ENCODE results near the gene SLC1A6.
"Not testable (repeated sequence)": the region's sequence is repeated elsewhere in the genome, so short reads cannot be mapped to it uniquely, and the experiment has no call there.

The SLC1A6 gene

GRCh38 chr19:14961956-14962685, 17.5 kb downstream of the SLC1A6 start:
- H3K4me3 ChIP-seq (ENCODE audit: low read length): no peak overlapping the region
- DNase-seq (ENCODE audit: low read depth, low spot score): no peak

DNA sequence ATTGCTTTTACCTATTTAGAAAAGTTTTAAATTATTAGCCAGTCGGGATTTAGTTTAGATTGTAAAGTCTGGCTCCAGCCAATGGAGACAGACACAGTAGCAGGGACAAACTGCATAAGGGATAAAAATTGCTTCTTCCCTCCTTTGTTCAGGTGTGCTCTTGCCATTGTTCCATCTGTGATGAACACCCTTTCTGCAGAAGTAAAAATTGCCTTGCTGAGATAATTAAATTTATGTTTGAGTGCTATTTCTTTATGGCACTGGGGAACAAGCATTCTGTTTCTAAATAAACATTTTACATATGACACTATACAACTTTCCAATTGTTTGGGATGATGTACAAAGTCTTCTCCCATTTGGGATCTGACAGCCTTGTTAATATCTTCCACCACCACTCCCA, 20.4 kb downstream of the SLC1A6 start:
- DNase-seq (ENCODE audit: low read depth, low spot score): no peak
- H3K4me3 ChIP-seq (ENCODE audit: low read length): no peak overlapping the region

- no peak overlapping the region for H3K4me3 ChIP-seq (ENCODE audit: low read length)
- no peak for DNase-seq (ENCODE audit: low read depth, low spot score)
Observed at GRCh38 chr19:14957464-14957863, 22.2 kb downstream of the SLC1A6 start.

DNA sequence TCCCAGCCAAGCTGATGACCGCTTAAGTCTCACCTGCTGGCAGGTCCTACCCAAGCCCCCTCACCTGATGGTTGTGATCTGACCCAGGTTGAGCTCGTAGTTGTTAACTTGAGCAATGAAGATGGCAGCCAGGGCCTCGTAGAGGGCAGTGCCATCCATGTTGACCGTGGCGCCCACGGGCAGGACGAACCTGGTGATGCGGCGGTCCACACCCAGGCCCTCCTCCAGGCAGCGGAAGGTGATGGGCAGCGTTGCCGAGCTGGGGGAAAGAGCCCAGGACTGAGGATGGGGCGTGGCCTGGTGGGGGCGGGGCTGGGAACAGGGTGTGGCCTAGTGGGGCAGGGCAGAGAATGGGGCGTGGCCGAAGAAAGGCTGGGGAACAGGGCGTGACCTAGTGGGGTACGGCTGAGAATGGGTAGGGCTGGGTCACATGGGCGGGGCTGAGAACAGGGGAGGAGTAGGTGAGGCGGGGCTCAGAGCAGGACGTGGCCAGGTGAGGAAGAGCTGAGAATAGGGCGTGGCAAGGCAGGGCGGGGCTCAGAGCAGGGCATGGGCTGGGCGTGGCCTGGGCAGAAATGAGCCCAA, 25.5 kb downstream of the SLC1A6 start:
- H3K4me3 ChIP-seq (ENCODE audit: low read length): no peak overlapping the region
- DNase-seq (ENCODE audit: low read depth, low spot score): no peak

DNA sequence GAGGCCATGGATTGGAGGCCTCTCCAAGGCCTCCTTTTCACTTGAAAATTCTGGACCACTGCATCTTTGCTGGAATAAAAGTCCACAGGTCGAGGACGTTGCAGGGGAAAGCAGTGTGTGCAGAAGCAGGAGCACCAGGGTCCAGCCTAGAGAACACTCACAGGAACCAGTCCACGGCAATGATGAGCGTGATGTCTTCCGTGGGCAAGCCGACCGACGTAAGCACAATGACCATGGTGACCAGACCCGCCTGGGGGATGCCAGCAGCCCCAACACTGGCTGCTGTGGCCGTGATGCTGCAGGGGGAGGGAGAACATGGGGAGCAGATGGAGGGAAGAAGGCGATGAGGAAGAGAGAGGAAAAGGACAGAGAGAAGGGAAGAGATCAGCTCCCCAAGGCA, 26.9 kb downstream of the SLC1A6 start:
- H3K4me3 ChIP-seq (ENCODE audit: low read length): no peak overlapping the region
- no peak for DNase-seq (ENCODE audit: low read depth, low spot score)

- no peak overlapping the region for H3K4me3 ChIP-seq (ENCODE audit: low read length)
- DNase-seq (ENCODE audit: low read depth, low spot score): no peak
Observed at GRCh38 chr19:14950421-14950820, 29.2 kb downstream of the SLC1A6 start.

DNA sequence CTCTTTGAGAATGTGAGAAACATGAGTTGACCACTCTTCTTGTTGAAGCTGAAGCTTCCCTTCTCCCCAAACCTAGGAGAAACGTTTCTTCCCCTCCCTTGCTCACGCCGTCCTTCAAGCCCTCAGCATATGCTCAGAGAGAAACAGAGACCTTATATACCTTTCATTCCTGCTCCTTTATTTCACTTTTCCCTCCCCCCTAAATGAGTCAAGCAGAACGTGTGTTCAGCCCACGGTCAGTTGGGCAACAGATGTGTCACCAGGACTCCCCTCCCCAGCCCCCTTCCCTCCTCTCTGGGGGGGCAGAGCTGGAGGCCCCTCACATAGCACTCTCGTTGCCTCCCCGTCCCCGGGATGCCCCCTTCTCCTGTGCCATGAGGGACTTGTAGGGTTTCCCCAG, 29.8 kb downstream of the SLC1A6 start:
- DNase-seq (ENCODE audit: low read depth, low spot score): no peak
- no peak overlapping the region for H3K4me3 ChIP-seq (ENCODE audit: low read length)

GRCh38 chr19:14949413-14949812, 30.3 kb downstream of the SLC1A6 start:
- DNase-seq (ENCODE audit: low read depth, low spot score); H3K4me3 ChIP-seq (ENCODE audit: low read length): not testable (repeated sequence)

GRCh38 chr19:14944456-14944855, 35.2 kb downstream of the SLC1A6 start:
- H3K4me3 ChIP-seq (ENCODE audit: low read length): no peak overlapping the region
- no peak for DNase-seq (ENCODE audit: low read depth, low spot score)

DNA sequence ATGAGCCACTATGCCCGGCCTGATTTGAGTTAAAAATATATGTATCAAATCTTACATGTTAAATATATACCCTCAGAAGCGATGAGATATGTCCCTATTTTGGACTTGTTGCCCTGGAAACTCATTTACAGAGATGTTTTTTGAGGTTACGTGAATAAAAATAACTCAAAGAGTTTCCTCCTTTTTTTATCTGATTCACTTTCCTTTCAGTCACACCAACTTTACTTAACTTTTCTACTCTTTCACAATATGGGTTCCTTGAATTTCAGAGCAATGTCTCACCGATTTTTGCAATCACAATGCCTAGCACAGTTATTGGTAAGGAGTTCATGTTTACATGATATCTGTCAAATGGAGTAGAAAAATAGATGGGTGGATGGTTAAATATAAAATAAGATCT, 36.1 kb downstream of the SLC1A6 start:
- no peak overlapping the region for H3K4me3 ChIP-seq (ENCODE audit: low read length)
- DNase-seq (ENCODE audit: low read depth, low spot score): no peak

- DNase-seq (ENCODE audit: low read depth, low spot score): no peak
- H3K4me3 ChIP-seq (ENCODE audit: low read length): no peak within 1 kb of the TSS
Observed at GRCh38 chr19:14941189-14941588, 38.5 kb downstream of the SLC1A6 start, which contains the start of gene OR7C2. OR7C2 (plus strand) TSS chr19:14941489; CDS start chr19:14941489, 0 bp downstream.

DNA sequence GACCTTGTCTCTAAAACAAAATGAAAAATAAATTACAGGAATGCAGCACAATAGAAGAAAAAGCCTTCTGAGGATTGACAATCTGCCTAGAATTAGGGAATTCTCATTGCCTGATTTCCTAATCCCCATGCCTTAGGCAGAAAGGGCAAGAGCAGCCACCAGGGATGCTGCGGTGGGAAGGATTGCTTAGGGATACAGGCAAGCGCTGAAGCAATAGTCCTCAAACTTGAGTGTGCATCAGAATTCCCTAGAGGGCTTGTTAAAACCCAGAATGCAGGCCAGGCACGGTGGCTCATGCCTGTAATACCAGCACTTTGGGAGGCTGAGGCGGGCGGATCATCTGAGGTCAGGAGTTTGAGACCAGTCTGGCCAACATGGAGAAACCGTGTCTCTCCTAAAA, 39.4 kb downstream of the SLC1A6 start:
- no peak overlapping the region for H3K4me3 ChIP-seq (ENCODE audit: low read length)
- DNase-seq (ENCODE audit: low read depth, low spot score): no peak

GRCh38 chr19:14933506-14933905, 46.2 kb downstream of the SLC1A6 start:
- no peak overlapping the region for H3K4me3 ChIP-seq (ENCODE audit: low read length)
- DNase-seq (ENCODE audit: low read depth, low spot score): no peak

DNA sequence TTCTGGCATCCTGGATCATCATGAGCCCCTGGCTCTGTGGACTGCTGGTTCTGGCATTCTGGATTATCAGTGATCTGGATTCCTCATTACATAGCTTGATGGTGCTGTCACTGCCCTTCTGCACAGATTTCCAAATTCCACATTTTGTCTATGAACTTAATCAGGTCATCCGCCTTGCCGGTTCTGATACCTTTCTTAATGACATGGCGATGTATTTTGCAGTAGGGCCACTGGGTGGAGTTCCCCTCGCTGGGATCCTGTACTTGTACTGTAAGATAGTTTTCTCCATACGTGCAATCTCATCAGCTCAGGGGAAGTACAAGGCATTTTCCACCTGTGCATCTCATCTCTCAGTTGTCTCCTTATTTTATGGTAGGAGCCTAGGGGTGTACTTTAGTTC, 62.8 kb downstream of the SLC1A6 start:
- no peak overlapping the region for H3K4me3 ChIP-seq (ENCODE audit: low read length)

GRCh38 chr19:14915116-14915515, 64.5 kb downstream of the SLC1A6 start:
- no peak overlapping the region for H3K4me3 ChIP-seq (ENCODE audit: low read length)
- no peak for DNase-seq (ENCODE audit: low read depth, low spot score)

More for the DNA sequence above, 62.8 kb downstream of the SLC1A6 start:
- peak; percentile 14 for DNase-seq (ENCODE audit: low read depth, low spot score)

- no peak overlapping the region for H3K4me3 ChIP-seq (ENCODE audit: low read length)
Observed at GRCh38 chr19:14906711-14907110, 73.0 kb downstream of the SLC1A6 start.

DNA sequence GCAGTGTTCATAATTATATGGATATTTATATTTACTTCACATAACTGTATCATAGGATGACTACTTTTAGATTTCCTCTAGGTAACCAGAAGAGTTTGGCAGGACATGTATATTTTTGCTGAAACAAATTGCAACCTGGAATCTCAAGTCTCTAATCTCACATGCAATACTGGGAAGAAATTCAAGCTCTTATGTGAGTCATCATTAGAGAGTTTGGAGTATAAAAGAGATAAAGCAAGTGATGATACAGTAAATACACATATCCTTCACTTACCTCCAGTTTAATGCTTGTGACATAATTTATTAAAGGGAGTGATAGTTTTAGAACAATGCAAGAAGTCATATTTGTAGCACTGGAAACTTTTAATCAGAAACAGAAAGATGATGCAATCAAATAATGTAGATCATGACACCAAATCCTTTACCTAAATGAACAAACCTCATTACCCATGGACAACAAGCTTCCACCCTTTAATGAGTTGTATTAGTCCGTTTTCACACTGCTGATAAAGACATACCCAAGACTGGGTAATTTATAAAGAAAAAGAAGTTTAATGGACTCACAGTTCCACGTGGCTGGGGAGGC, 77.9 kb downstream of the SLC1A6 start:
- no peak overlapping the region for H3K4me3 ChIP-seq (ENCODE audit: low read length)
- no peak for DNase-seq (ENCODE audit: low read depth, low spot score)

More at GRCh38 chr19:14906711-14907110, 73.0 kb downstream of the SLC1A6 start:
- DNase-seq (ENCODE audit: low read depth, low spot score): no peak
